GM19043 (cell line): ENCODE measurements around the gene UBL7.

ENCODE experiments used
- ATAC-seq: cut with Tn5 transposase; IDR thresholded peaks from one replicate; pipeline ENCODE4 v1.9.1; 2021; ENCODE audit warnings: low read depth; ENCODE audit not compliant: unreplicated experiment

Gene UBL7

GRCh38 chr15:74425630-74426029 is 35.3 kb downstream of the UBL7 start:
- ATAC-seq, result no peak

- no peak for ATAC-seq
These were observed 35.9 kb downstream of the UBL7 start for GRCh38 chr15:74424901-74425528.

- no peak for ATAC-seq
These were observed 37.3 kb downstream of the UBL7 start for GRCh38 chr15:74423431-74424257.

GRCh38 chr15:74422652-74423430 is 38.1 kb downstream of the UBL7 start:
- ATAC-seq, result no peak

GRCh38 chr15:74422265-74422651 is 38.7 kb downstream of the UBL7 start:
- no peak for ATAC-seq

GRCh38 chr15:74421302-74422245 is 39.4 kb downstream of the UBL7 start:
- no peak for ATAC-seq

GRCh38 chr15:74420193-74420905 is 40.6 kb downstream of the UBL7 start:
- no peak for ATAC-seq

- no peak for ATAC-seq
These were observed 41.5 kb downstream of the UBL7 start for GRCh38 chr15:74419432-74419831.

- ATAC-seq, result no peak
These were observed 42.2 kb downstream of the UBL7 start for GRCh38 chr15:74418575-74419338.

GRCh38 chr15:74417670-74418069 is 43.3 kb downstream of the UBL7 start:
- no peak for ATAC-seq

GRCh38 chr15:74417225-74417624 is 43.7 kb downstream of the UBL7 start:
- no peak for ATAC-seq

- no peak for ATAC-seq
These were observed 44.7 kb downstream of the UBL7 start for GRCh38 chr15:74415966-74416916.

GRCh38 chr15:74414603-74415338 is 46.2 kb downstream of the UBL7 start:
- ATAC-seq, result no peak

- no peak for ATAC-seq
These were observed 46.8 kb downstream of the UBL7 start for GRCh38 chr15:74414081-74414580.

GRCh38 chr15:74413350-74414080 is 47.4 kb downstream of the UBL7 start:
- no peak for ATAC-seq

- no peak for ATAC-seq
These were observed 48.8 kb downstream of the UBL7 start for GRCh38 chr15:74412159-74412558.
